Kidney (tissue), 14 donors: Measurements from ENCODE around the gene RAB43. TPM values are rescaled to one million over a fixed set of nuclear protein-coding genes. Genes with fewer than 3 reads are reported as not detected.
A peak's percentile ranks its signal among the peaks of the same experiment; 100 is the strongest.

Source experiments
- DNase-seq, 5 donors: peaks; one replicate each; pipeline ENCODE4 v3.0.0-alpha.2; 2013 to 2020
- FAIRE-seq: peaks from 2 replicates; lab custom pipeline; 2012; peaks lifted over from hg19 to GRCh38; lab: Jason Lieb, UNC
- H3K27ac ChIP-seq, 2 donors: one replicate each; pipeline ENCODE4 v1.7.0; 2013; ENCODE audit warnings: low read depth in 2 of 2, low read length in 2 of 2, inconsistent platforms in 1 of 2
- H3K27me3 ChIP-seq: one replicate; pipeline ENCODE4 v1.7.1; 2013; ENCODE audit warnings: low read length, inconsistent platforms; ENCODE audit not compliant: control insufficient read depth, insufficient read depth
- H3K36me3 ChIP-seq, 3 donors: one replicate each; pipeline versions ENCODE4 v1.7.0 to v1.7.1; 2013; ENCODE audit warnings: low read length in 3 of 3, control low read depth in 1 of 3, inconsistent platforms in 1 of 3; ENCODE audit not compliant: insufficient read depth in 3 of 3, control insufficient read depth in 2 of 3
- H3K4me1 ChIP-seq, 3 donors: one replicate each; pipeline versions ENCODE4 v1.7.0 to v1.7.1; 2013; ENCODE audit warnings: low read length in 3 of 3, inconsistent platforms in 1 of 3, low read depth in 1 of 3; ENCODE audit not compliant: control insufficient read depth in 2 of 3, insufficient read depth in 2 of 3
- H3K4me3 ChIP-seq, 3 donors: one replicate each; pipeline versions ENCODE4 v1.7.0 to v1.8.1; 2013; ENCODE audit warnings: low read length in 3 of 3, control low read depth in 1 of 3, inconsistent platforms in 1 of 3
- H3K9ac ChIP-seq, 3 donors: one replicate each; pipeline versions ENCODE4 v1.7.0 to v1.7.1; 2013; ENCODE audit warnings: low read length in 3 of 3, control low read depth in 1 of 3, inconsistent platforms in 1 of 3
- H3K9me3 ChIP-seq, 3 donors: one replicate each; pipeline versions ENCODE4 v1.7.0 to v1.7.1; 2013; ENCODE audit warnings: low read length in 3 of 3, control low read depth in 1 of 3, inconsistent platforms in 1 of 3; ENCODE audit not compliant: control insufficient read depth in 2 of 3, insufficient read depth in 1 of 3
- intact Hi-C: fragments of 100-400 bp; cut with DNase I; formaldehyde crosslinking; loops from one replicate; pipeline ENCODE4 v1.11.1; 2022
- polyA plus RNA-seq: library from polyadenylated mRNA; stranded (reverse); fragments of 350-450 nt; fragmentation: Illumina TruSeq; extraction: RNeasy Lipid Tissue Mini Kit (QIAGEN cat#74804); gene quantifications from one replicate; pipeline ENCODE4 v1.2.3, GENCODE V29; 2014; ENCODE audit warnings: low read depth, low replicate concordance; ENCODE audit not compliant: insufficient read depth
- total RNA-seq: library from RNA; stranded (reverse); fragmentation: NEBNext Ultra II Directional; extraction: Animal tissue kit (Norgen Biotek cat#: 25700); gene quantifications from one replicate; pipeline ENCODE4 v1.2.1, GENCODE V29; 2021
- TF ChIP-seq, protein P1 (sequence below): IDR thresholded peaks from 3 replicates; pipeline ENCODE4 v1.5.1; 2012; ENCODE audit warnings: mild to moderate bottlenecking, moderate library complexity, borderline replicate concordance; ENCODE audit not compliant: insufficient read depth; ENCODE audit errors: extremely low read depth
- donor health status: control.
- donor health status: control.
- donor health status: control.
- donor health status: control.
- donor health status: control.
- donor health status: DM: yes; HTN: yes; CAD: no.
- donor health status: Normal renal cell carcinoma (clear cell type).

RAB43 gene
- total and polyA plus RNA-seq, 2 donors from 2014 or later: 5.5 to 27.6 TPM

DNA sequence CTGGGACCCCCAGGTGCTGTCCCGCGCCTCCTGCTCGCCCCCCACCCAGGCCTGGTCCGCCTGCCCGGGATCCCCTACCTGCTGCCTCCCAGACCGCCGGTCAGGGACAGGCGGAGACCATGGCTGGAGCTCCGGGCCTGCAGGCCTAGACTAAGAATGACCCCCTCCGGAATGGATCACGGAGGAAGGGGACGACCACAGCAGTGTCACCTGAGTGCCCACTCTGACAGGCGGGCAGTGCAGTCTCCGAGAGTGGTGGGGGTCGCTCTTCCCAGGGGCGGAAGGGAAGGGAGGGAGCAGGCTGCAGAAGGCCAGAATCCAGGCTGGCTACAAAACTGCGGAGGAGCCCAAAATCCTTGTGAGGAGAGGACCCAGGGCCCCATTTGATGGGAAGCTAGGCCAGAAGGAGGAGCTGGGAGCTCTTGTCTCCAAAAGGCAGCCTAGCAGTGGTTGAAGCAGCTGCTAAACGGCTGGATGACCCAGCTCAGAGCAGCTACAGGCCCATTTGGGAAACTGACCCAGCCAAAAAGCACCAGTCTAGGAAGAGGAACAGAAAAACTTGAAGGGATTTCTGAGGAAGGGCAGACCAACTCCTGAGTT lies 908 bp upstream of the RAB43 start:
- no peaks in the 10 kb centered on the region for H3K27me3 ChIP-seq
- H3K4me1 ChIP-seq: peaks cover 0 to 27% (median 21%) of the 10 kb centered on the region in 3 donors
- H3K36me3 ChIP-seq: peaks cover 0 to 7% (median 5%) of the 10 kb centered on the region in 3 donors
- H3K9me3 ChIP-seq: no peaks in the 10 kb centered on the region
- FAIRE-seq (no peak), DNase-seq (peak in 2 of 5 donors; percentile 40 to 61)
- no peak overlapping the region for H3K4me3 ChIP-seq
- TF ChIP-seq, protein P1, sequence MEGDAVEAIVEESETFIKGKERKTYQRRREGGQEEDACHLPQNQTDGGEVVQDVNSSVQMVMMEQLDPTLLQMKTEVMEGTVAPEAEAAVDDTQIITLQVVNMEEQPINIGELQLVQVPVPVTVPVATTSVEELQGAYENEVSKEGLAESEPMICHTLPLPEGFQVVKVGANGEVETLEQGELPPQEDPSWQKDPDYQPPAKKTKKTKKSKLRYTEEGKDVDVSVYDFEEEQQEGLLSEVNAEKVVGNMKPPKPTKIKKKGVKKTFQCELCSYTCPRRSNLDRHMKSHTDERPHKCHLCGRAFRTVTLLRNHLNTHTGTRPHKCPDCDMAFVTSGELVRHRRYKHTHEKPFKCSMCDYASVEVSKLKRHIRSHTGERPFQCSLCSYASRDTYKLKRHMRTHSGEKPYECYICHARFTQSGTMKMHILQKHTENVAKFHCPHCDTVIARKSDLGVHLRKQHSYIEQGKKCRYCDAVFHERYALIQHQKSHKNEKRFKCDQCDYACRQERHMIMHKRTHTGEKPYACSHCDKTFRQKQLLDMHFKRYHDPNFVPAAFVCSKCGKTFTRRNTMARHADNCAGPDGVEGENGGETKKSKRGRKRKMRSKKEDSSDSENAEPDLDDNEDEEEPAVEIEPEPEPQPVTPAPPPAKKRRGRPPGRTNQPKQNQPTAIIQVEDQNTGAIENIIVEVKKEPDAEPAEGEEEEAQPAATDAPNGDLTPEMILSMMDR: no peak
- intact Hi-C loops: no loop called here
- H3K9ac ChIP-seq: no peak overlapping the region
- H3K27ac ChIP-seq: peak overlapping the region; percentile 95 to 96

DNA sequence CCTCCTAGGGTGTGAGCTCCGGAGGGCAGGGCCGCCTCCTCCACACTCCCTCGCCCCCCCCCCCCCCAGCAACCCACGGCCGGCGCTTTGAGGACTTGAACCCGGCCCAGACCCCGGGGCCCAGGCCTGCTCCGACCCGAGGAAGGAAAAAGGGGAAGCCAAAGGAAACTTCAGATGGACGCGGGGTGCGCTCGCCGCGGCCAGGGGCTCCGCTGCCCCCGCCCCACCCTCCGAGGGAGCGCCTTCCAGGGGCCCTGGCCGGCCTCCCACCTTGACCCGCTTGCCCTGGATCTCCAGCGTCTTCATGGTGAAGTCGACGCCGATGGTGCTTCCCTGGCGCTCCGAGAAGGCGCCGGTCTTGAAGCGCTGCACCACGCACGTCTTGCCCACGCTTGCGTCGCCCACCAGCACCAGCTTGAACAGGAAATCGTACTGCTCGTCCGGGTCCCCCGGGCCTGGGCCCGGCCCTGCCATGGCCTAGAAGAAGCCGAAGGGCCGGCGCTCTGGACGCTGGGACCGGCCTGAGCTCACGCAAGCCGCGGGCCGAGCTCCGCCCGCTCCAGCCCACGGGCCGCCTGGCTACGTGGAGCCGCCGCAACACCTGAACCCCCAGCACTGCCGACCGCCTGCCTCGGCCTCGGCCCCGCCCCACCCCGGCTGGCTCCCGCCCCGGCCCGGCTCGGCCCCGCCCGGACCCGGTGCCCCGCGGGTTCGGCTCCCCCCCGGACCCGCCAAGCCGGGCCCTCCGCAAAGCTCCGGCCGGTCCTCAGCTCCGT lies 400 bp downstream of the RAB43 start:
- H3K27me3 ChIP-seq: no peaks in the 10 kb centered on the region
- intact Hi-C loops: no loop called here
- H3K9me3 ChIP-seq: no peaks in the 10 kb centered on the region
- DNase-seq (peak in 3 of 5 donors; percentile 29 to 62 (median 32)), FAIRE-seq (no peak)
- peak overlapping the region; percentile 68 to 95 (median 76) for H3K9ac ChIP-seq
- H3K27ac ChIP-seq: peak overlapping the region; percentile 86 to 94
- H3K36me3 ChIP-seq: peaks cover 0 to 9% (median 5%) of the 10 kb centered on the region in 3 donors
- H3K4me1 ChIP-seq: peaks cover 0 to 36% (median 32%) of the 10 kb centered on the region in 3 donors
- TF ChIP-seq, protein P1: no peak
- peak overlapping the region; percentile 77 to 87 (median 78) for H3K4me3 ChIP-seq

GRCh38 chr3:129120254-129121004 lies 1.2 kb downstream of the RAB43 start:
- Histone ChIP-seq H3K27ac (peak overlapping the region; percentile 86 to 94), H3K4me1 (peaks cover 0 to 38% (median 38%) of the 10 kb centered on the region in 3 donors), H3K36me3 (peaks cover 0 to 9% (median 5%) of the 10 kb centered on the region in 3 donors), H3K27me3 (no peaks in the 10 kb centered on the region), H3K9ac (peak overlapping the region; percentile 76 to 95 (median 76)), H3K4me3 (peak overlapping the region; percentile 77 to 87 (median 78)), H3K9me3 (no peaks in the 10 kb centered on the region)
- intact Hi-C loops: no loop called here
- TF ChIP-seq, protein P1: peak; percentile 22
- DNase-seq (peak; percentile 90 to 97 (median 95)), FAIRE-seq (peak; percentile 27)
